Body of pancreas (tissue), 4 donors: ENCODE measurements around the gene SETD6. TPM values are rescaled to one million over a fixed set of nuclear protein-coding genes. Genes with fewer than 3 reads are reported as not detected.
A peak's percentile ranks its signal among the peaks of the same experiment; 100 is the strongest.
"Not testable (repeated sequence)": the region's sequence is repeated elsewhere in the genome, so short reads cannot be mapped to it uniquely, and the experiment has no call there.

Experiments
- ATAC-seq: fragments of 150-250 bp; one replicate; pipeline ENCODE4 v1.9.1; 2016
- DNase-seq, 4 donors: peaks; one replicate each; pipeline ENCODE4 v3.0.0-alpha.2; 2019
- H3K27ac ChIP-seq, 4 donors: fragments of 200-600 bp; sonication (generic); 1 replicate in 3 of 4; 2 replicates in 1 of 4; pipeline versions ENCODE4 v1.5.1 to v1.6.1; 2016 to 2019; ENCODE audit warnings: mild to moderate bottlenecking in 1 of 4, mixed read lengths in 1 of 4, moderate library complexity in 1 of 4
- H3K27me3 ChIP-seq, 2 donors: fragments of 200-600 bp; sonication (generic); one replicate each; pipeline ENCODE4 v1.6.0; 2016; ENCODE audit warnings: mild to moderate bottlenecking in 1 of 2
- H3K36me3 ChIP-seq, 2 donors: fragments of 200-600 bp; sonication (generic); replicated peaks in 1 of 2; 2 replicates each; pipeline ENCODE4 v1.5.1; 2016; ENCODE audit warnings: low read depth in 2 of 2; ENCODE audit not compliant: insufficient read depth in 1 of 2
- H3K4me1 ChIP-seq: fragments of 200-600 bp; sonication (generic); one replicate; pipeline ENCODE4 v1.6.0; 2016
- H3K4me3 ChIP-seq, 2 donors: fragments of 200-600 bp; sonication (generic); 1 replicate in 1 of 2; 2 replicates in 1 of 2; pipeline ENCODE4 v1.5.1; 2016 to 2019
- H3K9me3 ChIP-seq, 3 donors: fragments of 200-600 bp; sonication (generic); 1 replicate in 2 of 3; 2 replicates in 1 of 3; pipeline ENCODE4 v1.5.1; 2016
- CTCF ChIP-seq, 7 experiments: fragments of 450-650 bp in 4 of 7; fragments of 200-600 bp in 3 of 7; sonication (generic) in 3 of 7; IDR thresholded peaks; one replicate each; pipeline ENCODE4 v1.5.1; 2016 to 2019; ENCODE audit warnings: antibody characterized with exemption in 7 of 7
- POLR2A ChIP-seq, 3 donors: fragments of 450-650 bp; IDR thresholded peaks; one replicate each; pipeline ENCODE4 v1.6.1; 2016; ENCODE audit warnings: antibody characterized with exemption in 3 of 3, mild to moderate bottlenecking in 2 of 3
- WGBS, 2 donors: methylation state at CpG; one replicate each; pipeline ENCODE4 v1.1.5; 2017; 5-methylcytosine and 5-hydroxymethylcytosine counted together
- intact Hi-C: fragments of 100-400 bp; cut with DNase I; formaldehyde crosslinking; loops from one replicate; pipeline ENCODE4 v1.15.1; 2023
- total RNA-seq, 2 donors: library from RNA; depleted of rRNA; stranded (reverse); fragments of >200 nt; gene quantifications; one replicate each; pipeline ENCODE4 v1.1.0, GENCODE V29; 2016

The SETD6 gene
- total RNA-seq, 2 donors from 2014 or later = 67.7 to 80.8 TPM

- Histone ChIP-seq H3K27me3 (no peaks in the 10 kb centered on the region), H3K9me3 (no peaks in the 10 kb centered on the region), H3K4me3 (no peak overlapping the region), H3K4me1 (peaks cover 7% of the 10 kb centered on the region), H3K27ac (no peak overlapping the region), H3K36me3 (no peaks in the 10 kb centered on the region)
- intact Hi-C loops = loop anchor here (5.0 kb wide), 1 partner anchor 148 kb away; no protein-coding TSS in a partner anchor
- DNase-seq = no peak
- no peak for TF ChIP-seq CTCF (IDR thresholded peaks at IDR 0.05)
- no peak for TF ChIP-seq POLR2A (IDR thresholded peaks at IDR 0.05)
- no peak for ATAC-seq
- WGBS, 2 donors = 75 to 80% methylated on average over 11 of the region's 11 CpGs
Observed at GRCh38 chr16:58485184-58485887, 30.0 kb upstream of the SETD6 start.

GRCh38 chr16:58487566-58488351 lies 27.6 kb upstream of the SETD6 start:
- WGBS, 2 donors = 14 to 24% methylated on average over 28 to 43 of the region's 43 CpGs
- intact Hi-C loops = loop anchor here (5.0 kb wide), 1 partner anchor 150 kb away; no protein-coding TSS in a partner anchor
- H3K27me3 ChIP-seq = no peaks in the 10 kb centered on the region

GRCh38 chr16:58488531-58488930 lies 26.8 kb upstream of the SETD6 start:
- Histone ChIP-seq H3K36me3 (no peaks in the 10 kb centered on the region), H3K9me3 (no peaks in the 10 kb centered on the region), H3K27me3 (no peaks in the 10 kb centered on the region), H3K4me1 (peaks cover 7% of the 10 kb centered on the region), H3K4me3 (no peak overlapping the region), H3K27ac (no peak overlapping the region)
- intact Hi-C loops = loop anchor here (5.0 kb wide), 1 partner anchor 151 kb away; no protein-coding TSS in a partner anchor
- WGBS, 2 donors = 27 to 34% methylated on average over 3 of the region's 3 CpGs
- no peak for DNase-seq
- no peak for TF ChIP-seq POLR2A (IDR thresholded peaks at IDR 0.05)
- no peak for TF ChIP-seq CTCF (IDR thresholded peaks at IDR 0.05)
- no peak for ATAC-seq

More at GRCh38 chr16:58487566-58488351, 27.6 kb upstream of the SETD6 start:
- H3K4me3 ChIP-seq = no peak overlapping the region
- DNase-seq (peak; percentile 82 to 87 (median 83)), ATAC-seq (peak; percentile 91)
- no peaks in the 10 kb centered on the region for H3K36me3 ChIP-seq
- H3K4me1 ChIP-seq = peaks cover 7% of the 10 kb centered on the region
- H3K9me3 ChIP-seq = no peaks in the 10 kb centered on the region
- TF ChIP-seq CTCF (IDR thresholded peaks at IDR 0.05) = peak; percentile 80 to 92 (median 86)
- no peak for TF ChIP-seq POLR2A (IDR thresholded peaks at IDR 0.05)
- no peak overlapping the region for H3K27ac ChIP-seq

GRCh38 chr16:58490065-58490464 lies 25.3 kb upstream of the SETD6 start:
- no peaks in the 10 kb centered on the region for H3K27me3 ChIP-seq
- WGBS, 2 donors = 84 to 97% methylated on average over 4 of the region's 4 CpGs
- no peaks in the 10 kb centered on the region for H3K36me3 ChIP-seq
- intact Hi-C loops = no loop called here
- no peak for ATAC-seq
- no peaks in the 10 kb centered on the region for H3K9me3 ChIP-seq
- DNase-seq = no peak
- H3K4me3 ChIP-seq = no peak overlapping the region
- TF ChIP-seq POLR2A (IDR thresholded peaks at IDR 0.05) (no peak), CTCF (IDR thresholded peaks at IDR 0.05) (no peak)
- H3K4me1 ChIP-seq = peaks cover 7% of the 10 kb centered on the region
- no peak overlapping the region for H3K27ac ChIP-seq

- H3K27me3 ChIP-seq, intact Hi-C loops, DNase-seq, H3K36me3 ChIP-seq, ATAC-seq, H3K9me3 ChIP-seq, H3K27ac ChIP-seq, H3K4me3 ChIP-seq, H3K4me1 ChIP-seq: not testable (repeated sequence)
- 84 to 85% methylated on average over 8 of the region's 8 CpGs for WGBS, 2 donors
Observed at GRCh38 chr16:58490539-58490938, 24.8 kb upstream of the SETD6 start.
